Mammary epithelial cell (primary cell): ENCODE data around the gene ZBTB44.

ENCODE experiments used
- EZH2 ChIP-seq: IDR thresholded peaks from 2 replicates; pipeline ENCODE4 v1.6.1; 2012; ENCODE audit warnings: low read length, inconsistent platforms, borderline replicate concordance
- TF ChIP-seq, protein P1 (sequence below), 2 donors: IDR thresholded peaks in 1 of 2; conservative IDR thresholded peaks in 1 of 2; 2 replicates each; pipeline ENCODE4 v1.5.1; 2011 to 2012; ENCODE audit warnings: inconsistent platforms in 2 of 2, low read length in 2 of 2, mild to moderate bottlenecking in 2 of 2, control low read depth in 1 of 2, low read depth in 1 of 2; ENCODE audit not compliant: insufficient read depth in 1 of 2; ENCODE audit errors: extremely low read depth in 1 of 2

DNA sequence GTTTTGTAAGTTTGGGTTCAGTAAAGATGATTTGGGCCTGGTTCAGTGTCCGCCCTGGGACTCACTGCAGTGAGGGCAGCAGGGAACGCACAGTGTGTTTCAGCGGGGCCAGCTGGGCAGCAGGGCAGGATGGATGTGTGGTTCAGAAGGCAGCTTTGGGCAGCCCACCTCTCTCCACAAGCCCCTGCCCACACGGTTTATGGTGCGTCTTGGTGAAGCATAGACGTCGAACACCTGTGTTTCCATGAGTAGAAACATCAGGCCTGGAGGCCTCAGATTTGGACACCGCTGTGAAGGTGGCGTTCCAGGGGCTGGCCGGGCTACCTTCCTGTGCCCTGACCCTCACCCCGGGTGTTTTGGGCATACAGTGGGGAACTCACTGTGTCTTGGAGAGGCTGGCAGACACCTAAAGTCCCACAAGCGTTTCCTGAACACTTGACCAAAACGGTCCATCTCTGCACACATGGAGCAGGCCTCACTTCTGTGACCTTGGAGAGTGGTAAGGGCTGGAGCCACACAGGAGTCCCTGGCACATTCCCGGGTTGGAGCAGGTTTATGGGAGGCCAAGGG, 96.1 kb downstream of the ZBTB44 start:
- TF ChIP-seq, protein P1, sequence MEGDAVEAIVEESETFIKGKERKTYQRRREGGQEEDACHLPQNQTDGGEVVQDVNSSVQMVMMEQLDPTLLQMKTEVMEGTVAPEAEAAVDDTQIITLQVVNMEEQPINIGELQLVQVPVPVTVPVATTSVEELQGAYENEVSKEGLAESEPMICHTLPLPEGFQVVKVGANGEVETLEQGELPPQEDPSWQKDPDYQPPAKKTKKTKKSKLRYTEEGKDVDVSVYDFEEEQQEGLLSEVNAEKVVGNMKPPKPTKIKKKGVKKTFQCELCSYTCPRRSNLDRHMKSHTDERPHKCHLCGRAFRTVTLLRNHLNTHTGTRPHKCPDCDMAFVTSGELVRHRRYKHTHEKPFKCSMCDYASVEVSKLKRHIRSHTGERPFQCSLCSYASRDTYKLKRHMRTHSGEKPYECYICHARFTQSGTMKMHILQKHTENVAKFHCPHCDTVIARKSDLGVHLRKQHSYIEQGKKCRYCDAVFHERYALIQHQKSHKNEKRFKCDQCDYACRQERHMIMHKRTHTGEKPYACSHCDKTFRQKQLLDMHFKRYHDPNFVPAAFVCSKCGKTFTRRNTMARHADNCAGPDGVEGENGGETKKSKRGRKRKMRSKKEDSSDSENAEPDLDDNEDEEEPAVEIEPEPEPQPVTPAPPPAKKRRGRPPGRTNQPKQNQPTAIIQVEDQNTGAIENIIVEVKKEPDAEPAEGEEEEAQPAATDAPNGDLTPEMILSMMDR (conservative IDR thresholded peaks at IDR 0.05 in 1 of 2, IDR thresholded peaks at IDR 0.05 in 1 of 2; ENCODE audit: extremely low read depth in 1 of 2, insufficient read depth in 1 of 2, low read depth in 1 of 2, low read length in 2 of 2): no peak
- no peak for TF ChIP-seq EZH2
